Measurements from ENCODE around the gene SYT6. TPM values are rescaled to one million over a fixed set of nuclear protein-coding genes. Genes with fewer than 3 reads are reported as not detected.

The SYT6 gene
- not detected for polyA plus RNA-seq (2012; ENCODE audit: insufficient read depth, insufficient read length)

GRCh38 chr1:114153261-114154145 lies at the start of gene SYT6:
Gene SYT6 (minus strand): TSS chr1:114153869. CDS start chr1:114153772, 97 bp downstream.
- no peak for DNase-seq (ENCODE audit: low read depth, low spot score)
- H3K4me3 ChIP-seq (ENCODE audit: low read length) = no peak within 1 kb of the TSS

GRCh38 chr1:114201486-114201885 lies 47.8 kb upstream of the SYT6 start:
- no peak overlapping the region for H3K4me3 ChIP-seq (ENCODE audit: low read length)
- no peak for DNase-seq (ENCODE audit: low read depth, low spot score)

- DNase-seq (ENCODE audit: low read depth, low spot score) = no peak
- H3K4me3 ChIP-seq (ENCODE audit: low read length) = no peak overlapping the region
Observed at GRCh38 chr1:114199017-114199594, 45.4 kb upstream of the SYT6 start.

- no peak for DNase-seq (ENCODE audit: low read depth, low spot score)
- no peak overlapping the region for H3K4me3 ChIP-seq (ENCODE audit: low read length)
Observed at GRCh38 chr1:114196992-114197907, 43.6 kb upstream of the SYT6 start.

- H3K4me3 ChIP-seq (ENCODE audit: low read length) = no peak overlapping the region
- DNase-seq (ENCODE audit: low read depth, low spot score) = no peak
Observed at GRCh38 chr1:114195819-114196218, 42.1 kb upstream of the SYT6 start.

GRCh38 chr1:114192328-114192727 lies 38.7 kb upstream of the SYT6 start:
- H3K4me3 ChIP-seq (ENCODE audit: low read length) = no peak overlapping the region
- no peak for DNase-seq (ENCODE audit: low read depth, low spot score)

- no peak for DNase-seq (ENCODE audit: low read depth, low spot score)
- H3K4me3 ChIP-seq (ENCODE audit: low read length) = no peak overlapping the region
Observed at GRCh38 chr1:114189398-114189797, 35.7 kb upstream of the SYT6 start.

GRCh38 chr1:114181356-114181755 lies 27.7 kb upstream of the SYT6 start:
- no peak for DNase-seq (ENCODE audit: low read depth, low spot score)
- no peak overlapping the region for H3K4me3 ChIP-seq (ENCODE audit: low read length)

GRCh38 chr1:114180742-114181141 lies 27.1 kb upstream of the SYT6 start:
- DNase-seq (ENCODE audit: low read depth, low spot score) = no peak

GRCh38 chr1:114178936-114179335 lies 25.3 kb upstream of the SYT6 start:
- no peak overlapping the region for H3K4me3 ChIP-seq (ENCODE audit: low read length)
- DNase-seq (ENCODE audit: low read depth, low spot score) = no peak

More at GRCh38 chr1:114180742-114181141, 27.1 kb upstream of the SYT6 start:
- H3K4me3 ChIP-seq (ENCODE audit: low read length) = no peak overlapping the region

- DNase-seq (ENCODE audit: low read depth, low spot score) = no peak
- H3K4me3 ChIP-seq (ENCODE audit: low read length) = no peak overlapping the region
Observed at GRCh38 chr1:114177282-114177681, 23.6 kb upstream of the SYT6 start.

- no peak for DNase-seq (ENCODE audit: low read depth, low spot score)
- no peak overlapping the region for H3K4me3 ChIP-seq (ENCODE audit: low read length)
Observed at GRCh38 chr1:114176366-114176765, 22.7 kb upstream of the SYT6 start.

GRCh38 chr1:114173680-114174079 lies 20.0 kb upstream of the SYT6 start:
- H3K4me3 ChIP-seq (ENCODE audit: low read length) = no peak overlapping the region
- DNase-seq (ENCODE audit: low read depth, low spot score) = no peak

- DNase-seq (ENCODE audit: low read depth, low spot score) = no peak
- no peak overlapping the region for H3K4me3 ChIP-seq (ENCODE audit: low read length)
Observed at GRCh38 chr1:114169509-114169908, 15.8 kb upstream of the SYT6 start.

GRCh38 chr1:114167226-114167625 lies 13.6 kb upstream of the SYT6 start:
- DNase-seq (ENCODE audit: low read depth, low spot score) = no peak
- no peak overlapping the region for H3K4me3 ChIP-seq (ENCODE audit: low read length)

GRCh38 chr1:114164840-114165543 lies 11.3 kb upstream of the SYT6 start:
- DNase-seq (ENCODE audit: low read depth, low spot score) = no peak
- H3K4me3 ChIP-seq (ENCODE audit: low read length) = no peak overlapping the region

GRCh38 chr1:114159941-114160340 lies 6.3 kb upstream of the SYT6 start:
- DNase-seq (ENCODE audit: low read depth, low spot score) = no peak
- H3K4me3 ChIP-seq (ENCODE audit: low read length) = no peak overlapping the region

- H3K4me3 ChIP-seq (ENCODE audit: low read length) = no peak overlapping the region
- no peak for DNase-seq (ENCODE audit: low read depth, low spot score)
Observed at GRCh38 chr1:114157275-114157660, 3.6 kb upstream of the SYT6 start.

Measured in Jurkat, Clone E6-1 (cell line).